Measurements from ENCODE around the gene MTM1. TPM values are rescaled to one million over a fixed set of nuclear protein-coding genes. Genes with fewer than 3 reads are reported as not detected.

Gene MTM1
- total RNA-seq, 1 donor from 2014 or later, result 17.8 TPM

DNA sequence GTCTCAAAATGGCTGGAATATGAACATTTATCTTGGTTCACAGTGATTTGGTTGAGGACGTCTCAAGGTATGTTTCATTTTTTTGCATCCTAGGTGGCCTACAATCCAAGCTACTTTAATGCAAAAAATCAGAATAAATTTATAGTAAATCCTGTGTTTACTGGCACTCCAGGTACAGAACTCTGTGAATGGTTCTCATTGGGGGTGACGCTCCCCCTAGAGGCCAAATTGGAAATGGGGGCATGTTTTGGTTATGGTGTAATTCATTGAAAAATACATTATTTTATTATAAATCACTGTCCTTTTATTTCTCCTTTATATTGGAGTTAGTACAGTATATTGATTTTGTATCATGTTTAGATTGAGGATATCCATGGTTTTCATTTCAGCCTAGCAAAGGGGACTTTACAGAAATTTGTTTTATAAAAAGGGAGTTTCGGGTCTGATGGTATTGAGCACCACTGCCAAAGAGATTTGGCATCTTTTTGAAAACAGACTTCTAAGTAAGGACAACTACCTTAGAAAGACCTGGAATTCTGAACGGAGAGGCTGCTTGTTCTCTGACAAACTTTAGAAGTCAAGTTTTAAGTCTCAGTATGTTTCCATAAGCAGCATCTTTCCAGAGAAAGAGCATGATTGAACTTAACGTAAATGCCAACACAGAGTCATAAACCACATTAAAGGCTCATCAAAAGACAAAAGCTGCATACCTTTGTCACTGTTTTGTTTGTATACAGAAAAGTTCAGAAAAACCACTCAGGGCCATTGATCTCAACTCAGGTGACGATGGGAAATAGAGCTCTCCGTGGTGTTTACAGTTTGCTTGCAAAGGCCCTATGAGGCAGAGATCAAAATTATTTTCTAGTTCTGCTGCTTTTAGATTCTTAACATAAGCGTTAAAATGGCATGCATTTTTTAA is 19.4 kb downstream of the MTM1 start:
- Mint-ChIP-seq H3K27ac (ENCODE audit: unreplicated experiment) (no peak overlapping the region), H3K4me3 (ENCODE audit: unreplicated experiment) (no peak overlapping the region), H3K9me3 (ENCODE audit: unreplicated experiment) (no peaks in the 10 kb centered on the region), H3K4me1 (ENCODE audit: unreplicated experiment) (no peaks in the 10 kb centered on the region), H3K36me3 (ENCODE audit: low read depth, unreplicated experiment) (no peaks in the 10 kb centered on the region), H3K27me3 (ENCODE audit: unreplicated experiment) (peaks cover 2% of the 10 kb centered on the region)
- TF ChIP-seq, protein P1, sequence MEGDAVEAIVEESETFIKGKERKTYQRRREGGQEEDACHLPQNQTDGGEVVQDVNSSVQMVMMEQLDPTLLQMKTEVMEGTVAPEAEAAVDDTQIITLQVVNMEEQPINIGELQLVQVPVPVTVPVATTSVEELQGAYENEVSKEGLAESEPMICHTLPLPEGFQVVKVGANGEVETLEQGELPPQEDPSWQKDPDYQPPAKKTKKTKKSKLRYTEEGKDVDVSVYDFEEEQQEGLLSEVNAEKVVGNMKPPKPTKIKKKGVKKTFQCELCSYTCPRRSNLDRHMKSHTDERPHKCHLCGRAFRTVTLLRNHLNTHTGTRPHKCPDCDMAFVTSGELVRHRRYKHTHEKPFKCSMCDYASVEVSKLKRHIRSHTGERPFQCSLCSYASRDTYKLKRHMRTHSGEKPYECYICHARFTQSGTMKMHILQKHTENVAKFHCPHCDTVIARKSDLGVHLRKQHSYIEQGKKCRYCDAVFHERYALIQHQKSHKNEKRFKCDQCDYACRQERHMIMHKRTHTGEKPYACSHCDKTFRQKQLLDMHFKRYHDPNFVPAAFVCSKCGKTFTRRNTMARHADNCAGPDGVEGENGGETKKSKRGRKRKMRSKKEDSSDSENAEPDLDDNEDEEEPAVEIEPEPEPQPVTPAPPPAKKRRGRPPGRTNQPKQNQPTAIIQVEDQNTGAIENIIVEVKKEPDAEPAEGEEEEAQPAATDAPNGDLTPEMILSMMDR (IDR thresholded peaks at IDR 0.05; ENCODE audit: unreplicated experiment), result peak; percentile 63
- DNase-seq (ENCODE audit: low spot score), result peak; percentile 38

DNA sequence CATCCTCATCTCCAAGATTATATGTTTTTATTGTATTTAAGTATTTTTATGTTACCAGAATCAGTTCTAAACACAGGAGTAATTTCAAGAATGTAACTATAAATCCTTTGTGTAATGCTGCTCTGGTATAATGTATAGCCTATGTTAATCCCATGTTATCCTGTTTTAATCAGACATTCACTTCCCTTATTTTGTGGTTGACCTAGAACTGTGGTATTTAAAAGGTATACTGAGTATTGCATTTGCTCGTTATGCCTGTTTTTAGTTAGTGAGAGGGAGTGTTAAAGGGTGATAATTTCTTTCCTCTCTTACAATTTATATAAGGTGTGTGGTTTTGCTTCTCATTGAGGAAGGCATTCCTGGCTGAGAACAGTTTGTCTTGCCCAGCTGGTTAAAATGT is 26.2 kb downstream of the MTM1 start:
- Mint-ChIP-seq H3K27me3 (ENCODE audit: unreplicated experiment) (peaks cover 2% of the 10 kb centered on the region), H3K4me1 (ENCODE audit: unreplicated experiment) (no peaks in the 10 kb centered on the region), H3K36me3 (ENCODE audit: low read depth, unreplicated experiment) (peaks cover 4% of the 10 kb centered on the region), H3K4me3 (ENCODE audit: unreplicated experiment) (no peak overlapping the region), H3K27ac (ENCODE audit: unreplicated experiment) (no peak overlapping the region), H3K9me3 (ENCODE audit: unreplicated experiment) (no peaks in the 10 kb centered on the region)
- TF ChIP-seq, protein P1 (IDR thresholded peaks at IDR 0.05; ENCODE audit: unreplicated experiment), result no peak
- DNase-seq (ENCODE audit: low spot score), result no peak

DNA sequence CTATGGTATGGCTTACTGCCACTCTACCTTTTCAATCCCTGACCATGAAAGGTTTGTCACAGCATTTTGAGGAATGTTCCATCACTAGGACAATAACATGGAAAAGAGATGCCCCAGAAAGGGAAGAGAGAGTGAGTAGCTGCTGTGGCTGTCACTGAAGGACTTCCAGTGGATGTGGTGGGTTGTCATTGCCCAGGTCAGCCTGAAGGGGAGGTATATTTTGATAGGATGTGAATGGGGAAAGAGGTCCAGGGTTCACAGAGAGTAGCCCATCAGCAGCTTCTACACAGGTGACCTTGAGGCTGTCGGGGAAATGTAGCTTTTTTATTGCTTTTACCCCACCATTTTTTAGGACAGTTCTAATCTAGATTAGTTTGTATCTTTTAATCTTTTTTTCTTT is 30.8 kb downstream of the MTM1 start:
- no peak for DNase-seq (ENCODE audit: low spot score)
- TF ChIP-seq, protein P1 (IDR thresholded peaks at IDR 0.05; ENCODE audit: unreplicated experiment), result no peak
- H3K4me3 Mint-ChIP-seq (ENCODE audit: unreplicated experiment), result no peak overlapping the region
- no peaks in the 10 kb centered on the region for H3K9me3 Mint-ChIP-seq (ENCODE audit: unreplicated experiment)
- H3K27me3 Mint-ChIP-seq (ENCODE audit: unreplicated experiment), result no peaks in the 10 kb centered on the region
- peaks cover 7% of the 10 kb centered on the region for H3K4me1 Mint-ChIP-seq (ENCODE audit: unreplicated experiment)
- no peak overlapping the region for H3K27ac Mint-ChIP-seq (ENCODE audit: unreplicated experiment)
- H3K36me3 Mint-ChIP-seq (ENCODE audit: low read depth, unreplicated experiment), result peaks cover 19% of the 10 kb centered on the region

DNA sequence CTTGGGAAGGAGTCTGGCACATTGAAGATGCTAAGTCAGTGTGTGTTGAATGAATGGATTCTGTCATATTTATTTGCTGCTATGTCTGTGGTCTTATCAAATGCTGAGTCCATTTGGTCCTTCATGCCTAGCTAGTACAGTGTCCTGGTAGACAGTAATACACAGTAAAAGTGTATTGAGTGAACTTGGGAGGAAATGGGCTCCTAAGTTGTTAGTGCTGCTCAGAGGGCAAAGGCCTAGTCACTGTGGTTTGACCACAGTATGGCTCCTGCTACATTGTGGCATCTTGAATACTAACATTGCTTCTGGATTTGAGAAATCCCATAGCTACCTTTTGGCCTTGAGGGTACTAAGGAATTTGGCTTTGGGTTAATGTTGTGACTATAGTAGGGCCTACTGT is 33.9 kb downstream of the MTM1 start:
- DNase-seq (ENCODE audit: low spot score), result no peak
- Mint-ChIP-seq H3K9me3 (ENCODE audit: unreplicated experiment) (no peaks in the 10 kb centered on the region), H3K36me3 (ENCODE audit: low read depth, unreplicated experiment) (peaks cover 26% of the 10 kb centered on the region), H3K27me3 (ENCODE audit: unreplicated experiment) (no peaks in the 10 kb centered on the region), H3K4me1 (ENCODE audit: unreplicated experiment) (peaks cover 9% of the 10 kb centered on the region), H3K27ac (ENCODE audit: unreplicated experiment) (no peak overlapping the region), H3K4me3 (ENCODE audit: unreplicated experiment) (no peak overlapping the region)
- TF ChIP-seq, protein P1 (IDR thresholded peaks at IDR 0.05; ENCODE audit: unreplicated experiment), result no peak

DNA sequence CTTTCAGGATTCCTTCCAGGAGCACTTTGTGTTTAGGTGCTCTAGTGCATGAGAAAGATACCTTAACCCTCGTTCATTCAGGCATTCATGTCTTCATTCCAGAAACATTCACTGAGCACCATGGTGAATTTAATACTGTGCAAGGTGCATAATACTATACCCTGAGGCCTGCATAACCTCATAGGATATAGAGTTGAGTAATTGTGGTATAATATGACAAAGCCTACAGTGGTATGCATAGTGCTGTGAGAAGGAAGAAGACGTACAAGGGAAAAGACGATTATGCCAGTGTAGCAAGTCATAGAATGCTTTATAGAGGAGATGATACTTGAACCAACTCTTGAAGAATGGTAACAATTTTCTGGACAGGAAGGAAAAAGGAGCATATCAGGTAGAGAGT is 34.3 kb downstream of the MTM1 start:
- peaks cover 30% of the 10 kb centered on the region for H3K36me3 Mint-ChIP-seq (ENCODE audit: low read depth, unreplicated experiment)
- no peaks in the 10 kb centered on the region for H3K27me3 Mint-ChIP-seq (ENCODE audit: unreplicated experiment)
- TF ChIP-seq, protein P1 (IDR thresholded peaks at IDR 0.05; ENCODE audit: unreplicated experiment), result no peak
- H3K4me1 Mint-ChIP-seq (ENCODE audit: unreplicated experiment), result peaks cover 9% of the 10 kb centered on the region
- H3K4me3 Mint-ChIP-seq (ENCODE audit: unreplicated experiment), result peak overlapping the region; percentile 29
- H3K27ac Mint-ChIP-seq (ENCODE audit: unreplicated experiment), result no peak overlapping the region
- no peaks in the 10 kb centered on the region for H3K9me3 Mint-ChIP-seq (ENCODE audit: unreplicated experiment)
- no peak for DNase-seq (ENCODE audit: low spot score)

All from endothelial cell (in vitro differentiated cells).